22Rv1 (cell line): ENCODE measurements around the gene KCNJ1.

Source experiments
- H3K27ac ChIP-seq: fragments of 450-650 bp; 2 replicates; pipeline ENCODE4 v1.5.1; 2017
- ZFX ChIP-seq: fragments of 450-650 bp; IDR thresholded peaks from 2 replicates; pipeline ENCODE4 v1.6.1; 2017; ENCODE audit warnings: antibody characterized with exemption, borderline replicate concordance
- TF ChIP-seq, protein P1 (sequence below): fragments of 450-650 bp; IDR thresholded peaks from 2 replicates; pipeline ENCODE4 v1.5.1; 2017; ENCODE audit warnings: mild to moderate bottlenecking

KCNJ1 gene

DNA sequence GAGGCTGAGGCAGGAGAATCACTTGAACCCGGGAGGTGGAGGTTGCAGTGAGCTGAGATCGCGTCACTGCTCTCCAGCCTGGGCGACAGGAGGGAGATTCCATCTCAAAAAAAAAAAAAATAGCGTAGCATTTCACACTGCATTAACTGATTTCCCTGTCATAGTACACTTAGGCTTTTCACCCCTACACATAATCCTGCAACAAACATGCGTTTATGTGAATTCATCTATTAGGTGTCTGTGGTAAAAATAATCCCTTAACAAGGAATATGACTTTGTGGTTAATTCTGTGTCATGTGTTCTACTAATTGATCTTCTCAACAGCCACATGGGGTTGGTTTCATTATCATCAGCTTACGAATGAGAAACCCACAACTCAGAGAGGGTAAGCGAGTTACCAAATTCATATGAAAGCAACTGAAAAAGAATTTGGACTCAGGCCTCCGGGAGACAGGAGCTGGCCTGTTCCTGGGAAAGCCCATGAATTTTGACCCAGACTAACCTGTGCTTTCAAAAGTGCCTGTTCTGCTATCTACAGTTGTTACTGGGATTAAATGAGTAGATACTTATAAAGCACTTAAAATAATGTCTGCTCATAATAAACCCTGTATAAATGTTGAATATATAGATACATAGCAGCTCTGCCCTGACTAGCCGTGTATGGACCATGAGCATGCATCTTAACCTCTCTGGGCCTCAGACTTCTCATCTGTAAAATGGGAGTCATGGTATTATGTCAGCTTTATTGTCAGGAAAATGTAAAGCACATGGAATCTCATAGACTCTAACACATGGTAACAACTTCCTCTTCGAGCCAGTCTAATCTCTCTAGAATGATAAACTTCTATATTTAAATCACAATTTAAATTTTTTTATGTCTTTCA is 36.6 kb downstream of the KCNJ1 start:
- no peak overlapping the region for H3K27ac ChIP-seq
- TF ChIP-seq, protein P1, sequence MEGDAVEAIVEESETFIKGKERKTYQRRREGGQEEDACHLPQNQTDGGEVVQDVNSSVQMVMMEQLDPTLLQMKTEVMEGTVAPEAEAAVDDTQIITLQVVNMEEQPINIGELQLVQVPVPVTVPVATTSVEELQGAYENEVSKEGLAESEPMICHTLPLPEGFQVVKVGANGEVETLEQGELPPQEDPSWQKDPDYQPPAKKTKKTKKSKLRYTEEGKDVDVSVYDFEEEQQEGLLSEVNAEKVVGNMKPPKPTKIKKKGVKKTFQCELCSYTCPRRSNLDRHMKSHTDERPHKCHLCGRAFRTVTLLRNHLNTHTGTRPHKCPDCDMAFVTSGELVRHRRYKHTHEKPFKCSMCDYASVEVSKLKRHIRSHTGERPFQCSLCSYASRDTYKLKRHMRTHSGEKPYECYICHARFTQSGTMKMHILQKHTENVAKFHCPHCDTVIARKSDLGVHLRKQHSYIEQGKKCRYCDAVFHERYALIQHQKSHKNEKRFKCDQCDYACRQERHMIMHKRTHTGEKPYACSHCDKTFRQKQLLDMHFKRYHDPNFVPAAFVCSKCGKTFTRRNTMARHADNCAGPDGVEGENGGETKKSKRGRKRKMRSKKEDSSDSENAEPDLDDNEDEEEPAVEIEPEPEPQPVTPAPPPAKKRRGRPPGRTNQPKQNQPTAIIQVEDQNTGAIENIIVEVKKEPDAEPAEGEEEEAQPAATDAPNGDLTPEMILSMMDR = no peak
- no peak for TF ChIP-seq ZFX

DNA sequence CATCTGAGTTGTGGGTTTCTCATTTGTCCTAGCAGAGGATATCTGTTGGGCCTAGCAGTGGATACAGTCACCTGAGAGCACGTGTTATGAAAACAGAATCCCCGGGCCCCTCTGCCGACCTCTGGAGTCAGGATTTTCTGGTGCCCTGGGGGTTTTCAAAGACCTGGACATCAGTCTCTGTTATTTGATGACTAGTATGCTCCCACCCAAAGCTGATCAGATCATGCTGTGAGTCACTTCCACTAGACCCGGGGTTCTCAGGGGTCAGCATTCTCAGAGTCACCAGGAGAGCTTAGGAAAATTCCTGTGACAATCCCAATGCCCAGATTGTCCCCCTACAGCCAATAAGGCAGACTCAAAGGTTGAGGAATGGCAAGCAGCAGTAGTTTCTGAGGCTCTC is 38.7 kb downstream of the KCNJ1 start:
- TF ChIP-seq, protein P1 = no peak
- TF ChIP-seq ZFX = no peak
- no peak overlapping the region for H3K27ac ChIP-seq

DNA sequence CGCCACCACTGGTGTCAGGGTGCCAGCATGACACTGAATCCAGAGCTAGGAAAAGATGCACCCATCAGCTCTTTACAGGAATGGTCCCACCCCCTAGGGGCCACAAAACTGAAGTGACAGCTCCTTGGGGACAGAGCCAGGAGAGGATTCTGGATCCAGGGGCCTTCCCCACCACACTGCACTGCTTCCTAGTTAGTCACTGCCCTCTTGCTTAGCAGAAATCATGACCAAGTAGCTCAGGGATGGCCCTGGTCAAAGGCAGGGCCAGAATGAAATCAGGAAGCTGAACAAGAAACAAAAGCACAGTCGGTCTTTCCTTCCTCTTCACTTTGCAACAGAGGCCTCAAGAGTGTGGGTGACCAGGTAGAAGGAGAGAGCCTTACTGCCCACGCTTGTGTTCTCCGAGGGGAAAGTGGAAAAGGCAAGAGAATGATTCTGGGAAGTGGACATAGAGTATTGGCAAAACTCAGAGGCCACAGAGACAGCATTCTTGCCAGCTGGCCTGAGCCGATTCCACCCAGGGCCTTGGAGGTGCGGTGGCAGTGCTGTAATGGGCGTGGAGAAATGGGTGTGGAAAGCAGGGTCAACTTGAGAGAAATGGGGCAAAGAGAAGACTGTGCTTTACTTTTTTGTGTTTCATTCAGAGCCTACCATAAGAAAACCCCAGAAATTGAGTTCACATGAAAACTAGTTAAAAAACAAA is 39.8 kb downstream of the KCNJ1 start:
- TF ChIP-seq, protein P1 = no peak
- TF ChIP-seq ZFX = no peak
- H3K27ac ChIP-seq = no peak overlapping the region

GRCh38 chr11:128825050-128825784 is 41.9 kb downstream of the KCNJ1 start:
- TF ChIP-seq ZFX = no peak
- TF ChIP-seq, protein P1 = no peak
- no peak overlapping the region for H3K27ac ChIP-seq

DNA sequence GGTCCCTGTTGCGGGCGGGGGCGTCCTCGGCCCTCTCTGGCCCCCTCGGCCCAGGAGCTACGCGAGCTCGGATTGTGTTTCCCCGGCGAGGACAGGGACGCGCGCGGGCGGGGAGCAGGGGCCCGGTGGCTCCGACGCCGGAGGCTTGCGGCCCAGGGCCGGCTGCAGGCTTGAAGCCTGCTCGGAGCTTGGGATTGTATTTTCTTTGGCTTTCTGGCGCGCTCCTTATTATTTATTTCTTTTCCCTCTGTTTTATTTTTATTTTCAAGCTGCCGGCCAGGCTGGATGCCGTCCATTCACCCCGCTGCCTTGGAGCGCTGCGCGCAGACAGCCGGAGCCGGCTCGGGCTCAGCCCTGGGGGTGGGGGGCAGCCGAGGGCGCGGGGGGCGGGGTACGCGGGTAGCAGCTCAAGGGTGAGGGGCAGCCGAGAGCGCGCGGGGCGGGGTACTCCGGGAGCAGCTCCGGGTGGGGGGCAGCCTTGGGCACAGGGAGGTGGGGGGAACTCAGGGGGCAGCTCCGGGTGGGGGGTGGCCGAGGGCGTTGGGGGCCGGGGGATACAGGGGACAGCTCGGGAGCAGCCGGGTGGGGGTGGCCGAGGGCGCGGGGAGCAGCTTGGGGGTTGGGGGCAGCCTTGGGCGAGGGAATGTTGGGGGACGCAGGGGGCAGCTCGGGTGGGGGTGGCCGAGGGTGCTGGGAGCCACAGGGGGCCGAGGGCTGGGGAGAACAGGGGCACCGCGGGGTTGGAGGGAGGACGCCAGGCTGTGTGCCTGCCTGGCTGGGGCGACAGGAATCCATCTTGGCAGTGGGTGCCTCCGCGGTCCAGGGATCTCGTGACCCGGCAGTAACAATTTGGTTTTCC is 42.7 kb downstream of the KCNJ1 start:
- H3K27ac ChIP-seq = no peak overlapping the region
- TF ChIP-seq, protein P1 = no peak
- no peak for TF ChIP-seq ZFX

- H3K27ac ChIP-seq = no peak overlapping the region
- TF ChIP-seq, protein P1 = no peak
- no peak for TF ChIP-seq ZFX
Measured at GRCh38 chr11:128823753-128824152, 43.3 kb downstream of the KCNJ1 start.
